Hindlimb muscle (tissue), 1 donor: Measurements from ENCODE around the gene SOCS6. TPM values are rescaled to one million over a fixed set of nuclear protein-coding genes. Genes with fewer than 3 reads are reported as not detected.
"Not testable (repeated sequence)": the region's sequence is repeated elsewhere in the genome, so short reads cannot be mapped to it uniquely, and the experiment has no call there.

Experiments
- DNase-seq: peaks from one replicate; pipeline ENCODE4 v3.0.0-alpha.2; 2013
- polyA plus RNA-seq: library from polyadenylated mRNA; unstranded; fragments of 120-200 nt; gene quantifications from one replicate; pipeline ENCODE4 v1.2.1, GENCODE V29; 2013; ENCODE audit not compliant: insufficient read length

Gene SOCS6
- polyA plus RNA-seq, 1 donor: 14.3 TPM

DNA sequence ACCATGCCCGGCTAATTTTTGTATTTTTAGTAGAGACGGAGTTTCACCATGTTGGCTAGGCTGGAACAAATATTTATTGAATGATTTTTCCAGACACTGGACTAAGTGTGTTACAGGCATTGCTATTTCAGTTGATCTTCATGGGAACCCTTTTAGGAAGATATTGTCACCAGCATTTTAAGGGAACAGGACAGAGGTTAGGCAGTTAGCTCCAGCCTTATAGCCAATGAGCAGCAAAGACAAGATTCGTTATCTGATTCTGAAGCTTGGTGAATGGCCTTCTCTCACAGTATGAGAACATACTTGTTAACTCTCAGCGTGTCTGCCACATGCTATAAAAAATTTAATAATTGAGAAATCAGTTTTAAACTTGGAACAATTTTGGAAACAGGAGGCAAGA is 73.4 kb downstream of the SOCS6 start:
- DNase-seq: no peak

DNA sequence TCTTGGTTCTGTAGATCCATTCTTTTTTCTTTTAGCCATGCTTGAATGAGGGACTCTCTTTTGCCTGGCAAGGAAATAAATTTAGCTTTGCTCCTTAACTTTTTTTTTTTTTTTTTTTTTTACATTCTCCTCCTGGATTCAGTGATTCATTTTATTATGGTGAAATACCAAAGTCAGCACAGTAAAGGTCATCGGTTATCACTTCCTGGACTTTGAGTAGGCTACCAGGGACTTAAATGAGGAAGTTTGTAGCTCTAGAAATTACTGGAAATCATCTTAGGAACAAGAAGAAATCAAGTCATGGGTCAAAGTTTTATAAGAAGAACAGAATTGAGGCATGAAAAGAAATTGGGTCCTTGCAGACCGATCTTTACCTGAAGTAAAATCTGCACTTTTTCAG is 75.0 kb downstream of the SOCS6 start:
- no peak for DNase-seq

DNA sequence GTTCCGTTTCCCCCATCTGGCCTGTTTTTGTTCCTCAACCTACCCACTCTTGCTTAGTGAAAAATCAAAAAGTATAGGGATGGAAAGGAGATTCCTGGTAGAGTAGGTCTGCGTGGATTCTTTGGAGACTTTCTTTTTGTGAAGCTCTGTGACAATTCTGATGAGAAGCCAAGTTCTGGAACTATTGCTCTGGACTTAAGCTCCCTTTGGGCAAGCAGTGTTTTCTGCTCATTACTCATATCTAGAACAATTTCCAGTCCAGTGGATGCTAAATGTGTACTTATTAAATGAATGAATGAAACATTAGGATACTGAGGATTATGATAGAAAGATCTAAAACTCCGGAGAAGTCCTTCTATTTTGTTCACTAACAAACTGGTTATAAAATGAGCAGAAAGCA is 76.5 kb downstream of the SOCS6 start:
- DNase-seq: no peak

DNA sequence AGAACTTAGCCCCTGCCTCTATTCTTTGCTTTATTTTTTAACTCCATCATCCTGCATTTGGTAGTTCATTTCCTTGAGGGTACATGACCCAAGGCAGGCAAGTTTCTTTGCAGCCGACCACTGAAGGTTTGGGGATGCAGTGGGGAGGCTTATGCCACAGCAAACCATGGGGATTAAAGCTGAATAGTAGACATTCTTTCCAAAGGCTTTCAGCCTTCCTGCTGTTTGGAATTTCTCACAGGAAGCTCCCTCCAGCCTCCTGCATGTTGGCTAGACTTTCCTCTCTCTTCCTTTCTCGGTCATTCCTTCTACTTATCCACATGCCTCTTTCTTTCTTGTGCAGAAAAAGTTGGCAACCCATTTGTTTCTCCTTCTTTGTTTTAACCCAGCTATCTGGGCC is 77.3 kb downstream of the SOCS6 start:
- no peak for DNase-seq

DNA sequence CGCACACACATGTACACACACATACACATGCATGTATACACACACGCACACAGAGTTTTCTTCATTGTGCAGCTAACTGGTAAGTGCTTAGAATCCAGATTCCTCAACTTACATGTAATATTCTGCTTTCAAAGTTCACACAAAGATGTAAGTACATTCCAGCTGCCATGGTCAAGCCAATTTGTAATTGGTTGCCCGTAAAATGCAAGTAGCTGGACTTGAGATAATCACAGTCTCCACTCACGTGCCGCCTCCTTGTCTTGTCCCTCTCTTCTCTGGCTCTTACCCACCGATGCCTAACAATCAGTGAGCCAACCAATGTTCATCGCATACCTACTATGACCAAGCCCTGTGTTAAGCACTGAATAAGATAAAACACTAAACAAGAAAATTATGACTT is 77.8 kb downstream of the SOCS6 start:
- no peak for DNase-seq

DNA sequence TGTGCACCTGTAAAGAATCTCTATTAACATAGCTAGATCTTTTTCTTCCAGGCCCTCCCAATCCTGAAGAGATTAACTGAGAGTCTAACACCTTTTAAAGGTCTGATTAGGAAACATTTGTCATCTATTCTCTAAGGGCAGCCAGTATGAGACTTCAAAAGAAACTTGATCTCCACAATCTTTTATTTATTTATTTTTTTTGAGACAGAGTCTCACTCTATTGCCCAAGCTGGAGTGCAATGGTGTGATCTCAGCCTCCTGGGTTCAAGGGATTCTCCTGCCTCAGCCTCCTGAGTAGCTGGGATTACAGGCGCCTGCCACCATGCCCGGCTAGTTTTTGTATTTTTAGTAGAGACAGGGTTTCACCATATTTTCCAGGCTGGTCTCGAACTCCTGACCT is 78.5 kb downstream of the SOCS6 start:
- not testable (repeated sequence) for DNase-seq

DNA sequence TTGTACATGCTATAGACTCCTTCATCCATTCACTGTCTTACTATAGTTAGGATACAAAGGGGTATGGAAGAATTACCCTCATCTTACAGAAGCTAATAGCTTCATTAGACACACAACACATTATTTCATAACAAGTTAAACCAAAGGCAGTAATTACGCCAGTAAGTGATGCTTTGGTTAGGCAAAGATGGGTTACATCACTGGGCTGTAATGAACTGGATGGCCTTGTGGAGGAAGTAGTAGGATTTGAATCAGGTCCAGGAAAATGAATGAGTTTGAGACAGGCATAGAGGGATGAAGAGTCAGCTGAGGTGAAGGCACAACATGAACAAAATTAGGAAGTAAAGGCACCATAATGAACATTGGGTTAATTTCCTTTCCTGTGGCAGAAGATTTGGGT is 80.1 kb downstream of the SOCS6 start:
- no peak for DNase-seq

DNA sequence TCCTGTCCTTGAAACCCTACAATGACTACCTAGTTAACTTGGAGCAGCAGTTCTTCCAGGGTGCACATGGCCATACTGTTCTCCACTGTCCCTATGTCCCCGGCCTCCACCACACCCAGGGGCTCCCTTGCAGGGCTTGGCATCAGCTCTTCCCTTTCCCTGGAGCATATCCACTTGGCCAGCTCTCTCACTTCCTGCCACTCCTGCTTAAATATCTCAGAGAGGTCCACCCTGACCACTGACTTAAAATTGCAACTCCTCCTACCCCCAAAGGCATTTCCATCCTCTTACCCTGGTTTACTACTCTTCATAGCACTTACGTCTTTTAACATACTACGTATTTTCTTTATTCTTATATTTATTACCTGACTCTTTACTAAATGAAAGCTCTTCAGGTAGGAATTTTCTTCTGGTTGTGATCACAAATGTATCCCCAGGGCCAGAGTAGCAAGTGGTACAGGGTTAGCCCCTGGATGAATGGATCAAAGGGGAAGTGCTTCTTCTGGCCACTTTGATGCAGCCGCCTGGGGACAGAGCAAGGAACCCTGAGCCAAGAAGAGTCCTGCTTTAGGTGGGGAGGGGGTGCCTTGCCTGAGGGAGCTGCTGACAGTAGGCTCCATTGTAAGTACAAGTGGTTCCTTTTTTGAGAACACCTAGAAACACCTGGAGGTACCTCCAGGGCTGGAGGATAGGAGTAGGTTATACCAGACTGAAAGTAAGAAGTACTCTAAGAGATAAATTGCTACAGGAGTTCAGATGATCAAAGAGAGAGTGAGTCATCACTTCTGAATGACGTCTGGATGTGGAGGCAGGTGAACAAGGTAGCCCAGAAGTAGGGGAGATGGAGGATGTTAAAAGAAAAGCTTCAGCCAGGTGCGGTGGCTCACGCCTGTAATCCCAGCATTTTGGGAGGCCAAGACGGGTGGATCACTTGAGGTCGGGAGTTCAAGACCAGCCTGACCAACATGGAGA is 82.2 kb downstream of the SOCS6 start:
- no peak for DNase-seq

DNA sequence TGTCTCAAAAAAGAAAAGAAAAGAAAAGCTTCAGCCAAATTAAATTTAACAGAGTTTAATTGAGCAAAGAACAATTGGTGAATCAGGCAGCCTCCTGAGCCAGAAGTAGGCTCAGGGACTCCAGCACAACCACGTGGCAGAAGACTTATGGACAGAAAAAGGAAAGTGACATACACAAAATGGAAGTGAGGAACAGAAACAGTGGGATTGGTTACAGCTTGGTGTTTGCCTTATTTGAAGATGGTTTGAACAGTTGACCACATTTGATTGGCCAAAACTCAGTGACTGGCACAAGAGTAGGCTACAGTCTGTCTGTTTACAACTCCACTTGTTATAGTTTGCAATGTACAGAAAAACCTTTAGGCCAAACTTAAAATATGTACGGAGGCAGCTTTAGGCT is 83.1 kb downstream of the SOCS6 start:
- no peak for DNase-seq

DNA sequence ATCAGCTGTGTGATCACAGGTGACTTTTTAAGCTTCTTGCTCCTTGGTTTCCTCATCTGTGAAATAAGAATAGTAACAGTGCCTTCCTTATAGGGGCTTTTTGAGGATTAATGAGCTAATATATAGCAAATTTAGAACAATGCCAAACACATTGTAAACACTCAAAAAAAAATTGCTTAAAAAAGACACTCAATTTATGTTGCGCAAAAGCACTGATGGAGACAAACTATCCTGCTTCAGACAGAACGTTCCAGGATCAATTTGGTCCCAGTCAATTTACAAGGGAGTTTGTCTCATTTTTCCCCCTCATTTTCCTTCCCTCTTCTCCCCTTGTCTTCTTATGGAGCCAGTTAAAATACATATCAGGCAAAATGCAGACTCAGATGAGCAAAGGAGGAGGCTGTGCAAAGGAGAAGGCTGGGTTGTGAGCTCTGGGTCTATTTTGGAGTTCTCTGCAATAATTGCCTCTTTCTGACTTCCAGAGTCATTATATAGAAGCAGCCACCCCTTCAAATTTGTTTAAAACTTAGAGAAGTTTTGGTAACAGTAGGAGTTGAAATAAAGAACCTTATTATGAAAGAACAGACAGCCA is 83.7 kb downstream of the SOCS6 start:
- DNase-seq: no peak

DNA sequence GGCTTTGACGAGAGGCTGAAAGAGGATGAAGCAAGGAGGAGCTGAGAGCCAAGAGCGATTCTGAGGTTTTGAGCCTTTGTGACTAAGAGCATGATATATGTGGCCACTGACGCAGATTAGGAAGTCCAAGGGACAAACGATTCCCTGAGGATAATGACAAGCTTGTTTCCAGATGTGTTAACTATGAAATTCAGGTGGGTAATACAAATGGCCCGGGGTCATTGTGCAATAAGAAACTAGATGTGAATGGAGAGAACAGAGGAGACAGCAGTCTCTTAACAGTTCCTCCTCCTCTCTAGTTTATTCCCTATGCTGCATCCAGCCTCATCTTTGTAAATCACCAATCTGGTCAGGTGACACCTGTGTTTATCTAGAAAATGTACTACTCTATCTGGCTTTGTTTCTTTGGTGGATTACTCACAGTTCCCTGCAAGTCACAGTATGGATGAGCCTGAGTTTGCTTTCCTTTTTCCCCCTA is 84.2 kb downstream of the SOCS6 start:
- DNase-seq: no peak

DNA sequence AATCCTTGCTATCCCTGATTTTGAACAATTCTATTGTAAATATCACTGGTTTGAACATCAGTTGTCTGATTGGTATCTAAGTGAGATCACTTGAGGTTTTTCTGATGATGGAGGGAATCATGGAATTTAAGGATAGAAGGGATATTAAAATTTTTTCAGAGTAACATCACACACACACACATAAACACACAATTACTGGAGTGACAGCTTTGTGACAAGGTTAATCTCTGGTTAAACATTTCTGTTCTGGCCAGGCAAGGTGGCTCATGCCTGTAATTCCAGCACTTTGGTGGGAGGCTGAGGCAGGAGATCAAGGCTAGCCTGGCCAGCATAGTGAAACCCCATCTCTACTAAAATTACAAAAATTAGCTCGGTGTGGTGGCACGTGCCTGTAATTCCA is 85.3 kb downstream of the SOCS6 start:
- no peak for DNase-seq

DNA sequence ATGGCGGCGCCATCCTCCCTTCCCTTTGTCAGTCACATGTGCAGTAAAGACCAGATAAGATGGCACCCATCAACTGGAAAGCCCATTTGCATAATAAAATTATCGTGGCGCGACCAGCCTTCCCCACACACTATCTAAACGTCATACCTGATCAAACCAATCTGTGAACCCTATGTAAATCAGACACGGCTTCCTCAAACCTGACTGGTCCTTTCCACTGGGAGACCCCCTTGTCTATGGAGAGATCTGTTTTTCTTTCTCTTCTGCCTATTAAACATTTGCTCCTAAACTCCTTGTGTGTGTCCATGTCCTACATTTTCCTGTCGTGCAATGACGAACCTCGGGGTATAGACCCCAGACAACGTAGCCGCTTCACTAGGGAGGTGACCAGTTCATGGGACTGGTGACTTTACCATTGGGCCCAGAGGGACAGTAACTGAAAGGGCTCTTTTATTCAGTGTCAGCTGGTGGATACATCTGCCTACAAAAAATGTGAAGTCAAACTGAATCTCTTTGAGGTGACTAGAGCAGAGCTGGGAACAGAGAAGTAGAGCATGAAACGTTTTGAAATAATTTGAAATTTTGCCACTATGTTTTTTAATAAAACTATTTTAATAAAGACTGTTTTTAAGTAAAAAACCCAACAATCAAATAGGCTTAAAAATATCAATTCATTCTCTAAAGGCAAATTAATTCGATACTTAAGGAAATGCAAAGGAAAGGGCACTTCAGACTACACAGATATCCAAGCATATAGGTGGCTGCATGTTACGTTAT is 87.5 kb downstream of the SOCS6 start:
- DNase-seq: no peak

DNA sequence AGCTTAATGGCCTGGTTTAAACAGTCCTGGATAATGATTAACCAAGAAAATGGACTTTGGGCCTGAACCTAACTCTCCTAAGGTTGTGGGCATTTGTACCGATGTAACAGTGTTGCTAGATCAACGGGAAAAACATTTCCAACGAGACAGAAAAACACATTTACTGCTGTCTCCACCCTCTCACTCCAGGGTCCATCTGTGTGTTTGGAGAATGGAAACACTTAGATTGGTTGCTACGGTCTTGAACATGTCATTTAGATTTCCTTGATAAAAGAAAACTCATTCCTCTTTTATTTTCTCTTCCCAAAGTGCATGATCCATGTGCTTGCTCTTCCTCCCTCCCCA is 88.0 kb downstream of the SOCS6 start:
- no peak for DNase-seq

DNA sequence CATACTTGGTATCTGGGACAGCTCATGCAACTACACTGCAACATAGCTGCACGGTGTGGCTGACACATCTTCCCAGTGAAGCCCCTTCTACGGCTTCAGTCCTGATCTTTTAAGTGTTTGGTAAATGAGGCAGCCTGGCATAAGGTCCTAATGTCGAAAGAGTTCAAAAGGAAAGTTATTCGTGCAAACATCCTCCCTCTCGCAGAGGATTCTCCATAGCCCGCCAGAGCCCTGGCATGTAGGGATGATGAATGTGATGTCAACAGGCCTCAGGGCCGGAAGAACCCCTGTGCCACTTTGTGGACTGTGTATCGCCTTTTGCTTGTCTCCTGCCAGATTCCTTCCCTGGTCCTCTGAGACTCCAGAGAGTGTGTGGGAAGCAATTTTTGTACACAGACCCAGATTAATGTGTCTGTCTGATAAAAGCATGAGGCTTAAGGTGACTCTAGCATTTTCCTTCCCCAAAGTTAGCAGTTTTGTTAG is 88.5 kb downstream of the SOCS6 start:
- no peak for DNase-seq

DNA sequence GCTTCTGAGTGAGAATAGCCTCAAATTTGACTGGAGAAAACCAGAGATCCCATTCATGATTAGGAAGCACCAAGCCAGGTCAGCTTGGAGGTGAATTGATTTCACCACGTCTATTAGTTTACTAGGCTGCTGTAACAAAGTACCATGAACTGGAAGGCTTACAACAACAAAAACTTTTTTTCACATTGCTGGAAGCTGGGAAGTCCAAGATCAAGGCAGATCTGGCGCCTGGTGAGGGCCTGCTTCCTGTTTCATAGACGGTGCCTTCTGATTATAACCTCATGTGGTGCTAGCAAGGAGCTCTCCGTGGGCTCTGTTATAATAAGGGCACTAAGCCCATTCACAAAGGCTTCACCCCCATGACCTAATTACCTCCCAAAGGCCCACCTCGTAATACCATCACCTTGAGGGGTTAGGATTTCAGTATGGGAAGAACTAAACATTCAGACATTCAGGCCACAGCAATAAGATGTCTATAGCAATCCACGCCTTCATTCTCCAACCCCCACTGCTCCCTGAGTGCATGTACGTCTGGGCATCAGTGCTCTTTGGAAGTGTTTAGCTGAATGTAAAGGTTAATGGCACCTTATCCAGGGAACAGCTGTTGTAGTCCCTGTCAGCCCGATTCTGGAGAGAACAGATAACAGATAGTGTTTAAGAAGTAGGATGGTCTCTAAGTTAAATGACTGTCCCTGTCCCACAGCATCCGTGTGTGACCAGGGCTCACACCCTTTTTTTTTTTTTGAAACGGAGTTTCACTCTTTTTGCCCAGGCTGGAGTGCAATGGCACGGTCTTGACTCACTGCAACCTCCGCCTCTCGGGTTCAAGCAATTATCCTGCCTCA is 89.2 kb downstream of the SOCS6 start:
- DNase-seq: no peak

Other genes with a start within 250 kb of the SOCS6 start
- gene RTTN, start 83.4 kb upstream of the SOCS6 start, polyA plus RNA-seq: 13.0 TPM